ENCODE results near the gene FNBP1L. TPM values are rescaled to one million over a fixed set of nuclear protein-coding genes. Genes with fewer than 3 reads are reported as not detected.
A peak's percentile ranks its signal among the peaks of the same experiment; 100 is the strongest.

Gene FNBP1L
- total and polyA plus RNA-seq, 7 donors, result 13.4 to 30.7 (median 20.1) TPM

DNA sequence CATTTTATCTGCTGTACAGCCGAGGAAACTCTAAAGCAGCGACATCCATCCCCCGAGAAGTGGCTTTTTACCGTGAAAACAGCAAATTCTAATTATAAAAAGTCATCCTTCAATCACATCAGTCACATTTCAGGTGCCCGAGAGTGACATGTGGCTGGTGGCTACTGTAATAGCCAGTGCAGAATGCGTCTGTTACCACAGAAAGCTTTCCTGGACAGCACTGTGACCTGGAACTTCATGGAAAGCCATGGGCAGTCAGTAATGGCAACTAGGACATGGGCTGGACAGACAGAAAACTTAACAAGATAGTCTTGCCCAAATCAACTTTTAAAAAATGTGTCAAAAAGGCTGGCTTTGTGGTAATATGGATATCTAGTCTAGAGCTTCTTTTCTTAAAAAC, 127.1 kb downstream of the FNBP1L start:
- intact Hi-C loops (cut with DNase I), result no loop called here
- no peak for DNase-seq
- H3K4me3 ChIP-seq, result no peak overlapping the region
- no peaks in the 10 kb centered on the region for H3K27me3 ChIP-seq
- 91 to 96% methylated on average over 6 of the region's 6 CpGs for WGBS, 2 donors
- peaks cover 0 to 27% (median 6%) of the 10 kb centered on the region in 4 donors for H3K4me1 ChIP-seq
- TF ChIP-seq EP300 (IDR thresholded peaks at IDR 0.05) (no peak), POLR2A (IDR thresholded peaks at IDR 0.05) (no peak), CTCF (IDR thresholded peaks at IDR 0.05) (no peak), POLR2AphosphoS5 (IDR thresholded peaks at IDR 0.05) (no peak)
- no peak overlapping the region for H3K27ac ChIP-seq
- H3K9me3 ChIP-seq, result no peaks in the 10 kb centered on the region
- peaks cover 0 to 61% (median 26%) of the 10 kb centered on the region in 4 donors for H3K36me3 ChIP-seq

DNA sequence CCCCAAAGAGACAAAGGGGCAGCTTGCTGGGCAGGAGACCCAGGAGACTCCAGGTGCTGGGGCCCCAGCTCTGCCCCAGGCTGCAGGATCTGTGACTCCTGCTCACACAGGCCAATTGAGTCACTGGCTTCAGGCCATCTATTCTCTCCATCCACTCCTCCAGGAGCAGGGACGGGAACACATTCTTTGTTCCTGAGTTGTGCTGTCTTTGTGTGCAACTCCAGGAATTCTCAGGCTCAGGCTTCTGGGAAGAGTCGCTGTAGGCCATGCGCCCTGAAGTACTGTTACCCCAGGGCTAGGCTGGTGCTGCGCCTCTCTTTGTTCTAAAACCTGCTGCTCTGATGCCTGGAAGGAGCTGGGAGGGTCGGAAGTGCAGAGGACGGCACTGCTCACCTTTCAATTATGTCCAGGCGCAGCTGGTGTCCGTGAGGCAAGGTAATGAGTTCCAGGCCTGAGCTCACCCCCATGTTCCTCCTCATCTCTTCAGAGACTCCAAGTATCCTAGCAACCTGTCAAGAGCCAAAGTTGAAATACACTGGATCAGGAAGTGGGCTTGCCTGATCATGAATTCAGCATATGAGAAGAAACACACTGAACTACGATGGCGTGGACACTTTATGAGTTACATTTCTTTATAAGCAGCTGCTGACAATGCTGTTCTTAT, 127.8 kb downstream of the FNBP1L start:
- Histone ChIP-seq H3K9me3 (no peaks in the 10 kb centered on the region), H3K36me3 (peaks cover 0 to 53% (median 27%) of the 10 kb centered on the region in 4 donors), H3K27me3 (no peaks in the 10 kb centered on the region), H3K27ac (peak overlapping the region in 2 of 4 donors; percentile 24), H3K4me1 (peaks cover 0 to 30% (median 8%) of the 10 kb centered on the region in 4 donors), H3K4me3 (no peak overlapping the region)
- WGBS, 2 donors, result 90 to 91% methylated on average over 10 of the region's 10 CpGs
- DNase-seq, result no peak
- intact Hi-C loops (cut with DNase I), result no loop called here
- TF ChIP-seq CTCF (IDR thresholded peaks at IDR 0.05) (no peak), POLR2AphosphoS5 (IDR thresholded peaks at IDR 0.05) (no peak), POLR2A (IDR thresholded peaks at IDR 0.05) (no peak), EP300 (IDR thresholded peaks at IDR 0.05) (no peak)

GRCh38 chr1:93576346-93576745, 128.4 kb downstream of the FNBP1L start:
- Histone ChIP-seq H3K9me3 (no peaks in the 10 kb centered on the region), H3K4me1 (peaks cover 0 to 30% (median 8%) of the 10 kb centered on the region in 4 donors), H3K27me3 (no peaks in the 10 kb centered on the region), H3K4me3 (no peak overlapping the region), H3K36me3 (peaks cover 0 to 47% (median 28%) of the 10 kb centered on the region in 4 donors), H3K27ac (peak overlapping the region in 2 of 4 donors; percentile 24)
- intact Hi-C loops (cut with DNase I), result no loop called here
- TF ChIP-seq POLR2A (IDR thresholded peaks at IDR 0.05) (no peak), POLR2AphosphoS5 (IDR thresholded peaks at IDR 0.05) (no peak), EP300 (IDR thresholded peaks at IDR 0.05) (no peak), CTCF (IDR thresholded peaks at IDR 0.05) (no peak)
- peak; percentile 59 for DNase-seq
- 82 to 83% methylated on average over 9 of the region's 9 CpGs for WGBS, 2 donors

DNA sequence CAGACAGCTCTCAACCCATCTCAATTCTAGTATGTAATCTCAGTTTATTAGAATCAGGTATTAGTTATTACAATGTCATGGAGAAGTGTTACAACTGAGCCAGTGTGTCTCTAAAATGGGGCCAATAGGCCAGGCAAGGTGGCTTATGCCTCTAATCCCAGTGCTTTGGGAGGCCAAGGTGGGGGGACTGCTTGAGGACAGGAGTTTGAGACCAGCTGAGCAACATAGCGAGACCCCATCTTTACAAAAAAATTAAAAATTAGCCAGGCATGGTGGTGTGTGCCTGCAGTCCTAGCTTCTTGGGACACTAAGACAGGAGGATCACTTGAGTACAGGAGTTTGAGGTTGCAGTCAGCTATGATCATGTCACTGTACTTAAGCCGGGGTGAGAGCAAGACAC, 128.8 kb downstream of the FNBP1L start:
- Histone ChIP-seq H3K4me3 (no peak overlapping the region), H3K4me1 (peaks cover 0 to 30% (median 8%) of the 10 kb centered on the region in 4 donors), H3K27me3 (no peaks in the 10 kb centered on the region), H3K36me3 (peaks cover 0 to 45% (median 27%) of the 10 kb centered on the region in 4 donors), H3K9me3 (no peaks in the 10 kb centered on the region), H3K27ac (peak overlapping the region in 1 of 4 donors; percentile 24)
- WGBS, 2 donors, result 96% methylated on average over 2 of the region's 2 CpGs
- intact Hi-C loops (cut with DNase I), result no loop called here
- no peak for DNase-seq
- TF ChIP-seq POLR2AphosphoS5 (IDR thresholded peaks at IDR 0.05) (no peak), CTCF (IDR thresholded peaks at IDR 0.05) (no peak), EP300 (IDR thresholded peaks at IDR 0.05) (no peak), POLR2A (IDR thresholded peaks at IDR 0.05) (no peak)
